Lung (tissue), 12 donors: ENCODE data around the gene RNF43. TPM values are rescaled to one million over a fixed set of nuclear protein-coding genes. Genes with fewer than 3 reads are reported as not detected.

Experiments used
- ATAC-seq: fragments of 200-7000 bp; cut with Tn5 transposase; one replicate; pipeline ENCODE4 v1.9.1; 2020; ENCODE audit warnings: moderate number of reproducible peaks; ENCODE audit not compliant: insufficient read depth, low FRiP score
- DNase-seq, 3 donors: peaks; one replicate each; pipeline ENCODE4 v3.0.0-alpha.2; 2013 to 2017
- H3K27ac ChIP-seq, 2 donors: one replicate each; pipeline ENCODE4 v1.5.1; 2013; ENCODE audit warnings: mild to moderate bottlenecking in 2 of 2, moderate library complexity in 2 of 2, control low read depth in 1 of 2, inconsistent platforms in 1 of 2, low read depth in 1 of 2, low read length in 1 of 2
- H3K27me3 ChIP-seq, 3 donors: one replicate each; pipeline ENCODE4 v1.5.1; 2013; ENCODE audit warnings: low read length in 2 of 3; ENCODE audit not compliant: control insufficient read depth in 3 of 3, insufficient read depth in 3 of 3
- H3K36me3 ChIP-seq, 4 donors: one replicate each; pipeline ENCODE4 v1.5.1; 2013; ENCODE audit warnings: low read length in 4 of 4, mild to moderate bottlenecking in 1 of 4, moderate library complexity in 1 of 4; ENCODE audit not compliant: control insufficient read depth in 4 of 4, insufficient read depth in 4 of 4
- H3K4me1 ChIP-seq, 5 donors: one replicate each; pipeline ENCODE4 v1.5.1; 2013; ENCODE audit warnings: low read length in 5 of 5, mild to moderate bottlenecking in 2 of 5, moderate library complexity in 1 of 5; ENCODE audit not compliant: control insufficient read depth in 5 of 5, insufficient read depth in 5 of 5
- H3K4me3 ChIP-seq: one replicate; pipeline ENCODE4 v1.5.1; 2013; ENCODE audit warnings: mild to moderate bottlenecking, control low read depth, moderate library complexity
- H3K9ac ChIP-seq, 2 donors: one replicate each; pipeline ENCODE4 v1.5.1; 2013; ENCODE audit warnings: low read length in 2 of 2, control low read depth in 1 of 2; ENCODE audit not compliant: insufficient read depth in 1 of 2
- H3K9me3 ChIP-seq, 4 donors: one replicate each; pipeline ENCODE4 v1.5.1; 2013; ENCODE audit warnings: low read length in 3 of 4, mild to moderate bottlenecking in 1 of 4, moderate library complexity in 1 of 4; ENCODE audit not compliant: control insufficient read depth in 4 of 4, insufficient read depth in 3 of 4
- WGBS, 2 donors: extraction: QIAGEN DNeasy Blood & Tissue Kit; methylation state at CpG; one replicate each; pipeline ENCODE4 v1.1.7; 2013; 5-methylcytosine and 5-hydroxymethylcytosine counted together
- polyA plus RNA-seq, 2 donors: library from polyadenylated mRNA; stranded (reverse); fragments of 200-250 nt; gene quantifications; one replicate each; pipeline ENCODE4 v1.2.1, GENCODE V29; 2013
- total RNA-seq, 2 donors: library from RNA; depleted of rRNA in 1 of 2; stranded (reverse); fragments of >200 nt in 1 of 2; gene quantifications; one replicate each; pipeline ENCODE4 v1.2.1, GENCODE V29; 2014 to 2021
- TF ChIP-seq, protein P1 (sequence below): IDR thresholded peaks from 2 replicates; pipeline ENCODE4 v1.5.1; 2012; ENCODE audit warnings: mild to moderate bottlenecking; ENCODE audit errors: control extremely low read depth, extremely low read depth
- donor health status: control.
- donor health status: control.
- donor health status: Bipolar disorder and iron deficiency.
- donor health status: healthy.
- donor health status: DM: yes; HTN: yes; CAD: no.

RNF43 gene
- total and polyA plus RNA-seq, 4 donors: 3.7 to 32.9 (median 7.8) TPM

DNA sequence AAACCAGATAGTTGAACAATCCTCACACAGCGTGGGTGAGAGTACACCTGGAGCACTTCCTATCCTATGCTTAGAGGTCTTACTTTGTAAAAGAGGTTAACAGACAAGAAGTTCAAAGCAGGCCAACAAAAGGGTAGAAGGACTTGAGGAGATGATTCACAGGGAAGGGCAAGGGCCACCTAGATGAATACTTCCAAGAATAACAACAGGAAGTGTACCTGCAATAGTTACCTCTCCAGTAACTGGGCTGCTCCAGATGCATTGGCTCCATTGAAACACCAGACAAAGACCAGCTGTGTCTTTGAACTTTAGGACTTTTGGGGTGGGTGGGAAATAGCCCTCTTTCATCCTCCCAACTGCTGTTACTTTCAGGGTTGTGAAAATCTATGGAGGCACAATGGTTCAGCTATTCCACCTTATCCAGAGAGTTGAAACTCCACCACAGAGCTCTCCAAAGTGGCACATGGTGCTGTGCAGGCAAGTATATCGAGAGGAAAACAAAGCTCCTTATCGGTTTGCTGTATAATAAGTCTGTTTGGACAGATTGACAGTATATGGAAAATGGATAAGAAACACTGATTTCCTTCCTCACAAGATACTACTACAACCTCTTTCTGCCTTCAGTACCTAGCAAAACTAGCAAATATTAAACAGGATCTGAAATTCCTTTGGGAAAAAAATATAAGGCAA, 22.7 kb downstream of the RNF43 start:
- Histone ChIP-seq H3K4me3 (no peak overlapping the region), H3K36me3 (no peaks in the 10 kb centered on the region), H3K27me3 (no peaks in the 10 kb centered on the region), H3K9me3 (no peaks in the 10 kb centered on the region), H3K4me1 (peaks cover 0 to 37% (median 15%) of the 10 kb centered on the region in 5 donors), H3K27ac (no peak overlapping the region), H3K9ac (no peak overlapping the region)
- TF ChIP-seq, protein P1, sequence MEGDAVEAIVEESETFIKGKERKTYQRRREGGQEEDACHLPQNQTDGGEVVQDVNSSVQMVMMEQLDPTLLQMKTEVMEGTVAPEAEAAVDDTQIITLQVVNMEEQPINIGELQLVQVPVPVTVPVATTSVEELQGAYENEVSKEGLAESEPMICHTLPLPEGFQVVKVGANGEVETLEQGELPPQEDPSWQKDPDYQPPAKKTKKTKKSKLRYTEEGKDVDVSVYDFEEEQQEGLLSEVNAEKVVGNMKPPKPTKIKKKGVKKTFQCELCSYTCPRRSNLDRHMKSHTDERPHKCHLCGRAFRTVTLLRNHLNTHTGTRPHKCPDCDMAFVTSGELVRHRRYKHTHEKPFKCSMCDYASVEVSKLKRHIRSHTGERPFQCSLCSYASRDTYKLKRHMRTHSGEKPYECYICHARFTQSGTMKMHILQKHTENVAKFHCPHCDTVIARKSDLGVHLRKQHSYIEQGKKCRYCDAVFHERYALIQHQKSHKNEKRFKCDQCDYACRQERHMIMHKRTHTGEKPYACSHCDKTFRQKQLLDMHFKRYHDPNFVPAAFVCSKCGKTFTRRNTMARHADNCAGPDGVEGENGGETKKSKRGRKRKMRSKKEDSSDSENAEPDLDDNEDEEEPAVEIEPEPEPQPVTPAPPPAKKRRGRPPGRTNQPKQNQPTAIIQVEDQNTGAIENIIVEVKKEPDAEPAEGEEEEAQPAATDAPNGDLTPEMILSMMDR: no peak
- ATAC-seq: no peak
- no peak for DNase-seq
- WGBS, 2 donors: 85 to 89% methylated on average over 3 of the region's 3 CpGs

- Histone ChIP-seq H3K9ac (no peak overlapping the region), H3K27ac (peak overlapping the region in 1 of 2 donors; percentile 75), H3K4me3 (no peak overlapping the region), H3K27me3 (no peaks in the 10 kb centered on the region), H3K9me3 (no peaks in the 10 kb centered on the region), H3K36me3 (no peaks in the 10 kb centered on the region), H3K4me1 (peaks cover 0 to 58% (median 21%) of the 10 kb centered on the region in 5 donors)
- WGBS, 2 donors: 30 to 59% methylated on average over 10 of the region's 10 CpGs
- ATAC-seq (peak; percentile 43), DNase-seq (peak; percentile 95 to 97 (median 96))
- TF ChIP-seq, protein P1: no peak
Observed at GRCh38 chr17:58391302-58391984, 25.9 kb downstream of the RNF43 start.

GRCh38 chr17:58390884-58391283, 26.4 kb downstream of the RNF43 start:
- TF ChIP-seq, protein P1: no peak
- peak overlapping the region in 1 of 2 donors; percentile 60 for H3K27ac ChIP-seq
- no peak overlapping the region for H3K9ac ChIP-seq
- H3K27me3 ChIP-seq: no peaks in the 10 kb centered on the region
- H3K4me3 ChIP-seq: no peak overlapping the region
- no peaks in the 10 kb centered on the region for H3K36me3 ChIP-seq
- 65 to 88% methylated on average over 2 of the region's 2 CpGs for WGBS, 2 donors
- H3K4me1 ChIP-seq: peaks cover 0 to 54% (median 21%) of the 10 kb centered on the region in 5 donors
- no peak for ATAC-seq
- DNase-seq: no peak
- no peaks in the 10 kb centered on the region for H3K9me3 ChIP-seq
